DMS 273 treated with DMSO at 0.1 percent for 48 hours (cell line): ENCODE data around the gene PDZD2.
"Not testable (repeated sequence)": the region's sequence is repeated elsewhere in the genome, so short reads cannot be mapped to it uniquely, and the experiment has no call there.

Source experiments
- DNase-seq: peaks from one replicate; lab custom pipeline; 2025; lab: John Stamatoyannopoulos, UW

The PDZD2 gene

GRCh38 chr5:32014096-32014745 is 375.3 kb downstream of the PDZD2 start:
- no peak for DNase-seq

- DNase-seq: not testable (repeated sequence)
Measured at GRCh38 chr5:32015262-32015661, 376.3 kb downstream of the PDZD2 start.

- DNase-seq: no peak
Measured at GRCh38 chr5:32017692-32018367, 378.9 kb downstream of the PDZD2 start.

GRCh38 chr5:32018476-32019436 is 379.8 kb downstream of the PDZD2 start:
- DNase-seq: no peak

GRCh38 chr5:32020271-32020670 is 381.3 kb downstream of the PDZD2 start:
- no peak for DNase-seq

- DNase-seq: no peak
Measured at GRCh38 chr5:32020946-32021345, 382.0 kb downstream of the PDZD2 start.

GRCh38 chr5:32021771-32022170 is 382.8 kb downstream of the PDZD2 start:
- no peak for DNase-seq

- DNase-seq: no peak
Measured at GRCh38 chr5:32022638-32023037, 383.7 kb downstream of the PDZD2 start.

- no peak for DNase-seq
Measured at GRCh38 chr5:32023816-32024215, 384.9 kb downstream of the PDZD2 start.

GRCh38 chr5:32024751-32025150 is 385.8 kb downstream of the PDZD2 start:
- no peak for DNase-seq

GRCh38 chr5:32027093-32027716 is 388.3 kb downstream of the PDZD2 start:
- no peak for DNase-seq

- DNase-seq: no peak
Measured at GRCh38 chr5:32027717-32028458, 389.0 kb downstream of the PDZD2 start.

- DNase-seq: no peak
Measured at GRCh38 chr5:32029261-32029660, 390.3 kb downstream of the PDZD2 start.

GRCh38 chr5:32029781-32030180 is 390.9 kb downstream of the PDZD2 start:
- DNase-seq: no peak

- no peak for DNase-seq
Measured at GRCh38 chr5:32030222-32030621, 391.3 kb downstream of the PDZD2 start.

GRCh38 chr5:32030686-32031085 is 391.8 kb downstream of the PDZD2 start:
- no peak for DNase-seq

- no peak for DNase-seq
Measured at GRCh38 chr5:32031089-32031488, 392.2 kb downstream of the PDZD2 start.

GRCh38 chr5:32038523-32038922 is 399.6 kb downstream of the PDZD2 start:
- no peak for DNase-seq

GRCh38 chr5:32039133-32039532 is 400.2 kb downstream of the PDZD2 start:
- not testable (repeated sequence) for DNase-seq

- DNase-seq: not testable (repeated sequence)
Measured at GRCh38 chr5:32039601-32040000, 400.7 kb downstream of the PDZD2 start.

- not testable (repeated sequence) for DNase-seq
Measured at GRCh38 chr5:32040181-32040695, 401.3 kb downstream of the PDZD2 start.
